Progenitor cell of endocrine pancreas (in vitro differentiated cells): Measurements from ENCODE around the gene HK2. TPM values are rescaled to one million over a fixed set of nuclear protein-coding genes. Genes with fewer than 3 reads are reported as not detected.

Experiments
- DNase-seq: peaks from one replicate; pipeline ENCODE4 v3.0.0; 2021; ENCODE audit warnings: low spot score; ENCODE audit not compliant: unreplicated experiment
- H3K27ac Mint-ChIP-seq: 2 replicates; pipeline ENCODE4 v1.8.0; 2021; ENCODE audit warnings: mild to moderate bottlenecking, moderate library complexity, mixed read lengths
- H3K27me3 Mint-ChIP-seq: 2 replicates; pipeline ENCODE4 v1.8.0; 2021; ENCODE audit warnings: mixed read lengths
- H3K36me3 Mint-ChIP-seq: 2 replicates; pipeline ENCODE4 v1.8.0; 2022; ENCODE audit warnings: mixed read lengths; ENCODE audit not compliant: insufficient read depth
- H3K4me1 Mint-ChIP-seq: 2 replicates; pipeline ENCODE4 v1.8.0; 2021; ENCODE audit warnings: low read depth, mixed read lengths
- H3K4me3 Mint-ChIP-seq: 2 replicates; pipeline ENCODE4 v1.8.0; 2021; ENCODE audit warnings: low read depth, mild to moderate bottlenecking, moderate library complexity, mixed read lengths
- H3K9me3 Mint-ChIP-seq: 2 replicates; pipeline ENCODE4 v1.8.0; 2021; ENCODE audit warnings: low read depth, mixed read lengths
- total RNA-seq: library from RNA; stranded (reverse); gene quantifications from 2 replicates; pipeline ENCODE4 v1.2.1, GENCODE V29; 2021
- TF ChIP-seq, protein P1 (sequence below): fragments of 200-600 bp; sonication (generic); IDR thresholded peaks from one replicate; pipeline ENCODE4 v1.5.0; 2021; ENCODE audit warnings: antibody characterized with exemption, mild to moderate bottlenecking; ENCODE audit not compliant: unreplicated experiment

HK2 gene
- total RNA-seq, 1 donor from 2014 or later: 18.2 TPM

DNA sequence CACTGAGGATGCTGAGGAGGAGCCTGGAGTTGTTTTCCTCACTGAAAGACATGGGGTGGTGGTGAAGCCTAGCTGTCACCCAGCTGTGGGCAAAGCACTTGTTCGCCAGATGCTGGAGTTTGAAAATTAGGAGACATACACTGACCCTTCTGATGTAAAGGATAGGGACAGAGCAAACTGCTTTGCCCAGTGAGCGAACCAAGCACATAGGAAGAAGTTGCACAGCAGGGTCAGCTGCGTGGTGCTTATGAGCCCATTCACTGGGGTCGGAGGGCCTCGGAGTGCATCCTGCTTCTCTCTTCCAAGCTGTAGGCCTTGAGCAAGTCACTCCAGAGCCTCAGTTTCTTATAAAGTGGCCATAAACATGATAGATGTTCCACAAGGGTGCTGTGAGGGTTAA lies 50.9 kb downstream of the HK2 start:
- H3K27ac Mint-ChIP-seq: no peak overlapping the region
- peaks cover 12% of the 10 kb centered on the region for H3K36me3 Mint-ChIP-seq
- DNase-seq: no peak
- TF ChIP-seq, protein P1, sequence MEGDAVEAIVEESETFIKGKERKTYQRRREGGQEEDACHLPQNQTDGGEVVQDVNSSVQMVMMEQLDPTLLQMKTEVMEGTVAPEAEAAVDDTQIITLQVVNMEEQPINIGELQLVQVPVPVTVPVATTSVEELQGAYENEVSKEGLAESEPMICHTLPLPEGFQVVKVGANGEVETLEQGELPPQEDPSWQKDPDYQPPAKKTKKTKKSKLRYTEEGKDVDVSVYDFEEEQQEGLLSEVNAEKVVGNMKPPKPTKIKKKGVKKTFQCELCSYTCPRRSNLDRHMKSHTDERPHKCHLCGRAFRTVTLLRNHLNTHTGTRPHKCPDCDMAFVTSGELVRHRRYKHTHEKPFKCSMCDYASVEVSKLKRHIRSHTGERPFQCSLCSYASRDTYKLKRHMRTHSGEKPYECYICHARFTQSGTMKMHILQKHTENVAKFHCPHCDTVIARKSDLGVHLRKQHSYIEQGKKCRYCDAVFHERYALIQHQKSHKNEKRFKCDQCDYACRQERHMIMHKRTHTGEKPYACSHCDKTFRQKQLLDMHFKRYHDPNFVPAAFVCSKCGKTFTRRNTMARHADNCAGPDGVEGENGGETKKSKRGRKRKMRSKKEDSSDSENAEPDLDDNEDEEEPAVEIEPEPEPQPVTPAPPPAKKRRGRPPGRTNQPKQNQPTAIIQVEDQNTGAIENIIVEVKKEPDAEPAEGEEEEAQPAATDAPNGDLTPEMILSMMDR: no peak
- H3K4me1 Mint-ChIP-seq: no peaks in the 10 kb centered on the region
- no peak overlapping the region for H3K4me3 Mint-ChIP-seq
- H3K9me3 Mint-ChIP-seq: no peaks in the 10 kb centered on the region
- no peaks in the 10 kb centered on the region for H3K27me3 Mint-ChIP-seq

DNA sequence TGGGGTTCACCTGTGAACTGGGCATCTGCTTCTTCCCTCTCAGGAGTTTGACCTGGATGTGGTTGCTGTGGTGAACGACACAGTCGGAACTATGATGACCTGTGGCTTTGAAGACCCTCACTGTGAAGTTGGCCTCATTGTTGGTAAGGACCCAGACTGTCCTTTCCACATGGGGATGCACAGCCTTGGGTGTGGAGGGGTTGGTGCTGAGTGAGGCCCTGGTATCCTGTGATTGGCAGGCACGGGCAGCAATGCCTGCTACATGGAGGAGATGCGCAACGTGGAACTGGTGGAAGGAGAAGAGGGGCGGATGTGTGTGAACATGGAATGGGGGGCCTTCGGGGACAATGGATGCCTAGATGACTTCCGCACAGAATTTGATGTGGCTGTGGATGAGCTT lies 52.3 kb downstream of the HK2 start:
- DNase-seq: no peak
- no peak overlapping the region for H3K27ac Mint-ChIP-seq
- H3K4me3 Mint-ChIP-seq: no peak overlapping the region
- peaks cover 13% of the 10 kb centered on the region for H3K36me3 Mint-ChIP-seq
- TF ChIP-seq, protein P1: no peak
- no peaks in the 10 kb centered on the region for H3K4me1 Mint-ChIP-seq
- H3K27me3 Mint-ChIP-seq: no peaks in the 10 kb centered on the region
- H3K9me3 Mint-ChIP-seq: no peaks in the 10 kb centered on the region

DNA sequence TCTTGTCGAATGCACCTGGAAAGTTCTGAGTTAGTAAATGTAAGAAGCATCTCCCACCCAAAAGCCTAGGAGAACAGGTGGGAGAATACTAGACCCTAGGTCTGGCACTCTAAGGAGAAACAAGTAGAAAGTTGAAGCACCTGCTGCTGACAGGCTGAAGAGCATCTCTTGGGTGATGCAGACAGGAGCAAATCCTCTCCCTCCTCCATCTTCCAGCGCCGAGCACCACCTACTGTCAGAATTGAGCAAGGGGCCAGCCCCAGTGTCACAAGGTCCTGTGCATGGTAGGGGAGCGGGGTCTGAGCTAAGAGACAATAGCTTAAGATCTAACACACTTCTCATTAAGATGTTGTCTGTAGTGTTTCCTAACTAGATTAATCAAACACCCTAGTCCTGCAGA lies 52.9 kb downstream of the HK2 start:
- H3K27me3 Mint-ChIP-seq: no peaks in the 10 kb centered on the region
- H3K4me1 Mint-ChIP-seq: no peaks in the 10 kb centered on the region
- TF ChIP-seq, protein P1: no peak
- H3K36me3 Mint-ChIP-seq: peaks cover 13% of the 10 kb centered on the region
- no peak overlapping the region for H3K27ac Mint-ChIP-seq
- DNase-seq: no peak
- H3K9me3 Mint-ChIP-seq: no peaks in the 10 kb centered on the region
- no peak overlapping the region for H3K4me3 Mint-ChIP-seq

DNA sequence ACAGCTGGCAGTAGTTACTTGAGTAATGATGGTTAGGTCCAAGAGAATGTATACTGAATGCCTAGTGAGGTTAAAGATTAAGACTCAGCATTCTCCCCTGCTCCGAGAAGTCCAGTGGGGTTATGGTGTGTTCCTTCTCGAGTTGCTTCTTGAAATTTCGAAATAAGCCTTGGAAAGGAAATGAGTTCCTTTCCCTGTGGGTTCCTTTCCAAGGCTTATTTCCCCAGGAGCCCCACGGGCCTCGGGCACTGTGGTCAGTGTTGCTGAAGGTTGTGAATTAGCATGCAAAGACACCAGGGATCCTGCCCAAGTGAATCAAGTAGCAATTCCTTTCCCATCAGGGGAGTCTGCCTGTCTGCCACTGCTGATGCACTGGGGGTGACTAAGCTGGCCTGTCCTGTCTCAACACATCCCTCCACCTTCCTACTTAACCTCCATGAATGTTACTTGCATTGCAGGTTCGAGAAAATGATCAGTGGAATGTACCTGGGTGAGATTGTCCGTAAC lies 53.6 kb downstream of the HK2 start:
- Mint-ChIP-seq H3K27me3 (no peaks in the 10 kb centered on the region), H3K36me3 (peaks cover 13% of the 10 kb centered on the region), H3K4me1 (no peaks in the 10 kb centered on the region), H3K27ac (no peak overlapping the region), H3K9me3 (no peaks in the 10 kb centered on the region), H3K4me3 (no peak overlapping the region)
- TF ChIP-seq, protein P1: no peak
- DNase-seq: no peak

DNA sequence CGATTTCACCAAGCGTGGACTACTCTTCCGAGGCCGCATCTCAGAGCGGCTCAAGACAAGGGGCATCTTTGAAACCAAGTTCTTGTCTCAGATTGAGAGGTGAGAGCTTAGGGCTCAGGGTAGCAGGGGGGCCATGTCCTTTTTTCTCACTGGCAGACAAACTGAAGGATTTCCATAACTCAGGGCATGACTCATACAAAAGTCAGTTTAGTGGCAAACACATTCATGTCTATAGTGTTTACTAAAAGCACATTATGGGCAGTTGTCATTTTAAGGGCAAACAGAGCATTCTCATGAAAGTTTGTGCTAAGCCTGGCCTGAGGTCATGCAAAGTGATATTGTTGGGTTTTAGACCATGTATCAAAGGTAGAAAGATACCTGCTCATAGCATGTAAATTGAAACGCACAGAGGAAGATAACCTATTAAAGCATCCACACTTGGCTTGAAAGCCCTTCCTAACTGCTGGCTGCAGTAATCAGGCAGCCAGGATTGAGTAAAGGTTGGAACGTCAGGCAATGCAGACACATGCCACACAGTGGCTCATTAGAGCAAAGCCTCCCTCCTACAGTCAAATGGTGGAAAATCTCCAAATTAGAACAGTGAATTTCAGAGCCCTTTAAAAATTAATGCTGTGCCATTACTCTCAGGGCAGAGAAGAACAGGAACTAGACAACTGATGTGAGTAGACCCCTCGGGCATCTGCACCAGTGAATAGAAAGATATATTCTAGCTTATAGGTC lies 54.2 kb downstream of the HK2 start:
- peaks cover 11% of the 10 kb centered on the region for H3K36me3 Mint-ChIP-seq
- H3K27ac Mint-ChIP-seq: no peak overlapping the region
- H3K9me3 Mint-ChIP-seq: no peaks in the 10 kb centered on the region

More for the DNA sequence above, 54.2 kb downstream of the HK2 start:
- Mint-ChIP-seq H3K27me3 (no peaks in the 10 kb centered on the region), H3K4me3 (no peak overlapping the region), H3K4me1 (no peaks in the 10 kb centered on the region)
- TF ChIP-seq, protein P1: no peak
- no peak for DNase-seq
